Activated CD8-positive, alpha-beta memory T cell treated with anti-CD3 and anti-CD28 coated beads for 4 hours (primary cell): ENCODE data around the gene MEI4.

ENCODE experiments used
- DNase-seq, 2 donors: peaks; one replicate each; pipeline ENCODE4 v3.0.0-alpha.2; 2020; ENCODE audit warnings: low read depth in 2 of 2

MEI4 gene

DNA sequence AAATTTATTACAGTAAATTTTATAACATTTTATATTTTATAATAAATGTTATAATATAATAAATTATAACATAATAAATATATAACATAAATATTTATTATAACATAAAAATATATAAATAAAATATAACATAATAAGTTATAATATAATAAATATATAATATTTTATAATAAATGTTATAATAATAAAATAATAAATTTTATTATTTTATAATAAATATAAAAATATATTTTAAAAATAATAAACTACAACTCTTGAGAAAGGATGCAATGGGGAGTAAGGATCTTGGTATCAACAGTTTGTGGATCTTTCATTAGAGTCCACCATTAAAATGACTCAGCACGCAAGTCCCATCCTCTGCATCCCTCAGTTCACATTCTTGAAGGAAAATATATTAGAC lies 312.6 kb downstream of the MEI4 start:
- no peak for DNase-seq

DNA sequence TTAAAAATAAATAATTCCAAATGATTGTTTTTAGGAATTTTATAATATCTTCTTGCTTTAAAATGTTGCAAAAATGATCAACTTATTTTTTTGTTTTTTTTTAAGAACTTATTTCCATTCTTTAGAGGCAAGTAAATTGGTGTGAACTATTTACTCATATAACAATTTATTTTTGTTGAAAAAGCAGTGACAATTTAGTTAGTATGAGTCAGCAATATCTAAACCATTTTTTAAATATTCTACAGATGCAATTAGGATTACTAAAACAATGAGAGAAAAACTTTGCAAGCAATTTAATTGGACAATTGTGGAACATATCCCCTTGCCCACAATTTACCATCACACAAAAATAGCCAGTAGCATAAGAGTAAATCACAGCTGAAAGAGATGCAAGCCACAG lies 319.5 kb downstream of the MEI4 start:
- DNase-seq, result no peak
